HG03196 (cell line): Measurements from ENCODE around the gene GALNT2.

ENCODE experiments used
- ATAC-seq: cut with Tn5 transposase; IDR thresholded peaks from one replicate; pipeline ENCODE4 v1.9.1; 2021; ENCODE audit not compliant: unreplicated experiment

The GALNT2 gene

GRCh38 chr1:230158415-230159291, 91.6 kb downstream of the GALNT2 start:
- ATAC-seq: no peak

- no peak for ATAC-seq
Measured at GRCh38 chr1:230159580-230159979, 92.5 kb downstream of the GALNT2 start.

- no peak for ATAC-seq
Measured at GRCh38 chr1:230160957-230161771, 94.1 kb downstream of the GALNT2 start.

- no peak for ATAC-seq
Measured at GRCh38 chr1:230163205-230163604, 96.2 kb downstream of the GALNT2 start.

GRCh38 chr1:230163719-230164118, 96.7 kb downstream of the GALNT2 start:
- no peak for ATAC-seq

- ATAC-seq: no peak
Measured at GRCh38 chr1:230165536-230165935, 98.5 kb downstream of the GALNT2 start.

GRCh38 chr1:230166366-230167132, 99.5 kb downstream of the GALNT2 start:
- no peak for ATAC-seq

GRCh38 chr1:230167419-230167852, 100.4 kb downstream of the GALNT2 start:
- ATAC-seq: no peak

- peak; percentile 51 for ATAC-seq
Measured at GRCh38 chr1:230169454-230170152, 102.6 kb downstream of the GALNT2 start.

- no peak for ATAC-seq
Measured at GRCh38 chr1:230170153-230170547, 103.1 kb downstream of the GALNT2 start.

GRCh38 chr1:230170622-230171021, 103.6 kb downstream of the GALNT2 start:
- no peak for ATAC-seq

- no peak for ATAC-seq
Measured at GRCh38 chr1:230171356-230172015, 104.4 kb downstream of the GALNT2 start.

GRCh38 chr1:230172016-230172537, 105.0 kb downstream of the GALNT2 start:
- ATAC-seq: no peak

GRCh38 chr1:230173187-230173975, 106.3 kb downstream of the GALNT2 start:
- no peak for ATAC-seq

- no peak for ATAC-seq
Measured at GRCh38 chr1:230174041-230174440, 107.0 kb downstream of the GALNT2 start.

- no peak for ATAC-seq
Measured at GRCh38 chr1:230174471-230175162, 107.6 kb downstream of the GALNT2 start.

GRCh38 chr1:230175163-230175747, 108.2 kb downstream of the GALNT2 start:
- ATAC-seq: no peak

- ATAC-seq: no peak
Measured at GRCh38 chr1:230175839-230176238, 108.8 kb downstream of the GALNT2 start.
